Panc1 (cell line): ENCODE data around the gene EMID1. TPM values are rescaled to one million over a fixed set of nuclear protein-coding genes. Genes with fewer than 3 reads are reported as not detected.

Experiments
- ATAC-seq: fragments of 200-7000 bp; cut with Tn5 transposase; 2 replicates; pipeline ENCODE4 v1.9.1; 2020; ENCODE audit warnings: mild to moderate bottlenecking, moderate library complexity
- BruUV-seq: library from RNA; stranded (reverse); fragments of 400-500 nt; replicated peaks from 2 replicates; lab custom pipeline; 2021; lab: Mats Ljungman, UMichigan
- CTCF ChIA-PET: fragments of 300-600 bp; sonication (Branson Sonifier 250); formaldehyde crosslinking; loops from one replicate; lab custom pipeline; 2022; ENCODE audit warnings: antibody characterized with exemption; lab: Charles Lee
- POLR2A ChIA-PET: fragments of 300-600 bp; sonication (Branson Sonifier 250); formaldehyde crosslinking; loops from one replicate; lab custom pipeline; 2022; ENCODE audit warnings: antibody characterized with exemption; lab: Charles Lee
- DNase-seq: peaks from one replicate; pipeline ENCODE4 v3.0.0-alpha.2; 2010; ENCODE audit warnings: low read depth, low spot score
- H3K27ac ChIP-seq: 2 replicates; pipeline ENCODE4 v1.5.1; 2011; ENCODE audit warnings: mild to moderate bottlenecking, low read length, inconsistent platforms
- H3K27me3 ChIP-seq: fragments of 200-500 bp; sonication (Bioruptor generic); 2 replicates; pipeline ENCODE4 v1.6.0; 2014; ENCODE audit warnings: low read length, inconsistent platforms; ENCODE audit not compliant: control insufficient read depth, insufficient read depth
- H3K36me3 ChIP-seq: fragments of 200-500 bp; sonication (Bioruptor generic); 2 replicates; pipeline ENCODE4 v1.5.1; 2014; ENCODE audit warnings: inconsistent platforms, mild to moderate bottlenecking, low read length, moderate library complexity; ENCODE audit not compliant: control insufficient read depth, insufficient read depth
- H3K4me1 ChIP-seq: 2 replicates; pipeline ENCODE4 v1.5.1; 2011; ENCODE audit warnings: inconsistent platforms, mild to moderate bottlenecking, low read length, moderate library complexity; ENCODE audit not compliant: control insufficient read depth, insufficient read depth
- H3K4me3 ChIP-seq, 2 experiments: 2 replicates each; pipeline ENCODE4 v1.5.1; 2011 to 2012; ENCODE audit warnings: low read depth in 2 of 2, low read length in 2 of 2, mild to moderate bottlenecking in 2 of 2, inconsistent platforms in 1 of 2, moderate library complexity in 1 of 2
- H3K9me3 ChIP-seq: fragments of 200-500 bp; sonication (Bioruptor generic); 2 replicates; pipeline ENCODE4 v1.5.1; 2014; ENCODE audit warnings: low read depth, mild to moderate bottlenecking, inconsistent platforms, low read length, moderate library complexity; ENCODE audit not compliant: control insufficient read depth, insufficient read depth
- POLR2AphosphoS5 ChIP-seq: IDR thresholded peaks from 2 replicates; pipeline ENCODE4 v1.6.1; 2012; ENCODE audit warnings: mild to moderate bottlenecking, low read depth, low read length, moderate library complexity
- SIN3A ChIP-seq: IDR thresholded peaks from 2 replicates; pipeline ENCODE4 v1.6.1; 2012; ENCODE audit warnings: low read depth, mild to moderate bottlenecking, low read length, moderate library complexity, borderline replicate concordance; ENCODE audit not compliant: insufficient read depth
- TCF7L2 ChIP-seq: IDR thresholded peaks from 2 replicates; pipeline ENCODE4 v1.6.1; 2011; ENCODE audit warnings: mild to moderate bottlenecking, low read depth, low read length, inconsistent platforms
- in situ Hi-C: cut with HindIII; loops from 2 replicates; pipeline ENCODE4 v1.10.0; 2016; ENCODE audit warnings: low sequenced_read_pairs, low pct_unique_long_range_greater_than_20kb
- intact Hi-C: fragments of 100-400 bp; cut with micrococcal nuclease; formaldehyde crosslinking; loops from one replicate; pipeline ENCODE4 v1.10.0; 2022; ENCODE audit not compliant: unreplicated experiment
- total RNA-seq: library from RNA; stranded (reverse); gene quantifications from one replicate; pipeline ENCODE4 v1.2.1, GENCODE V29; 2021; ENCODE audit not compliant: unreplicated experiment
- TF ChIP-seq, protein P1 (sequence below), 2 experiments: IDR thresholded peaks; 2 replicates each; pipeline ENCODE4 v1.6.1; 2011 to 2012; ENCODE audit warnings: low read depth in 2 of 2, control low read depth in 1 of 2, low read length in 1 of 2, mild to moderate bottlenecking in 1 of 2, moderate library complexity in 1 of 2; ENCODE audit not compliant: insufficient read depth in 1 of 2
- TF ChIP-seq, protein P2 (sequence below): fragments of 450-650 bp; IDR thresholded peaks from 2 replicates; pipeline ENCODE4 v1.5.1; 2017; ENCODE audit warnings: mild to moderate bottlenecking

The EMID1 gene
- total RNA-seq, 1 experiment from 2014 or later: 1.1 TPM

DNA sequence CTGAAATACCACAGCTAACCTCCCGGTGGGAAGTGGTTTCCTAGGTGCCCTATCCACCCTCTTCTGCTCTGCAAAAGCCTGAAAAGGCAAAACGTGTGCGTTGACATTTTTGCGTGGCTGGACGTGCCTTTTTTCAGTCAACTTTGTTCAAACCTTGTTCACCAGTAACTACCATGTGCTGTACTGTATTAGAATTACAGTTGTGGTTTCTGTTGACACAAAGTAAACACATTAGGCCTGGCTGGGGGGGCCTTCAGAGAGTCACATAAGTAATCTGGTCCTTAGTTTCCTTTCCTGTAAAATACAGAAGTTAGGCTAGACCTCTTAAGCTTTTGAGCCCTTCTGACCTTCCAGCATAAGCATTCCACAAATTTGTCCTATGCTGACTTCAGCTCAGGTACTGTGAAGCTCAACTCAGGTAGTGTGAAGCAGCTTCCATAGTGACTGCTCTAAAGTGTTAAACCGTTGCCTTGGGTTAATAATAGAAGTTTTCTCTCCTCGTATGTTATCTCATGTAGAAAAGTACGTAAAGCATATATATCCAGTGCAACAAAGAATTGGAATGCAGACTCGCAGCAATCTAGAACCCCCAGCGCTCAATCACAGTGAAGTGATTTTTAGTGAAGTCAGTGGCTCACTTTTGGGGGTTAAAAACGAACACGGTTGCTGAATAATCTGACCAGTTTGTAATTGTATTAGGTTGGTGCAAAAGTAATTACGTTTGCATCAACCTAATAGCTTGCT lies 64.2 kb downstream of the EMID1 start:
- no TSS peak for BruUV-seq
- peaks cover 50% of the 10 kb centered on the region for H3K36me3 ChIP-seq
- no peaks in the 10 kb centered on the region for H3K27me3 ChIP-seq
- in situ Hi-C loops: no loop called here
- TF ChIP-seq, protein P1, sequence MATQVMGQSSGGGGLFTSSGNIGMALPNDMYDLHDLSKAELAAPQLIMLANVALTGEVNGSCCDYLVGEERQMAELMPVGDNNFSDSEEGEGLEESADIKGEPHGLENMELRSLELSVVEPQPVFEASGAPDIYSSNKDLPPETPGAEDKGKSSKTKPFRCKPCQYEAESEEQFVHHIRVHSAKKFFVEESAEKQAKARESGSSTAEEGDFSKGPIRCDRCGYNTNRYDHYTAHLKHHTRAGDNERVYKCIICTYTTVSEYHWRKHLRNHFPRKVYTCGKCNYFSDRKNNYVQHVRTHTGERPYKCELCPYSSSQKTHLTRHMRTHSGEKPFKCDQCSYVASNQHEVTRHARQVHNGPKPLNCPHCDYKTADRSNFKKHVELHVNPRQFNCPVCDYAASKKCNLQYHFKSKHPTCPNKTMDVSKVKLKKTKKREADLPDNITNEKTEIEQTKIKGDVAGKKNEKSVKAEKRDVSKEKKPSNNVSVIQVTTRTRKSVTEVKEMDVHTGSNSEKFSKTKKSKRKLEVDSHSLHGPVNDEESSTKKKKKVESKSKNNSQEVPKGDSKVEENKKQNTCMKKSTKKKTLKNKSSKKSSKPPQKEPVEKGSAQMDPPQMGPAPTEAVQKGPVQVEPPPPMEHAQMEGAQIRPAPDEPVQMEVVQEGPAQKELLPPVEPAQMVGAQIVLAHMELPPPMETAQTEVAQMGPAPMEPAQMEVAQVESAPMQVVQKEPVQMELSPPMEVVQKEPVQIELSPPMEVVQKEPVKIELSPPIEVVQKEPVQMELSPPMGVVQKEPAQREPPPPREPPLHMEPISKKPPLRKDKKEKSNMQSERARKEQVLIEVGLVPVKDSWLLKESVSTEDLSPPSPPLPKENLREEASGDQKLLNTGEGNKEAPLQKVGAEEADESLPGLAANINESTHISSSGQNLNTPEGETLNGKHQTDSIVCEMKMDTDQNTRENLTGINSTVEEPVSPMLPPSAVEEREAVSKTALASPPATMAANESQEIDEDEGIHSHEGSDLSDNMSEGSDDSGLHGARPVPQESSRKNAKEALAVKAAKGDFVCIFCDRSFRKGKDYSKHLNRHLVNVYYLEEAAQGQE (IDR thresholded peaks at IDR 0.05; ENCODE audit: insufficient read depth in 1 of 2, low read depth in 2 of 2, low read length in 1 of 2): no peak
- TF ChIP-seq TCF7L2: no peak
- no peak for TF ChIP-seq SIN3A
- TF ChIP-seq, protein P2, sequence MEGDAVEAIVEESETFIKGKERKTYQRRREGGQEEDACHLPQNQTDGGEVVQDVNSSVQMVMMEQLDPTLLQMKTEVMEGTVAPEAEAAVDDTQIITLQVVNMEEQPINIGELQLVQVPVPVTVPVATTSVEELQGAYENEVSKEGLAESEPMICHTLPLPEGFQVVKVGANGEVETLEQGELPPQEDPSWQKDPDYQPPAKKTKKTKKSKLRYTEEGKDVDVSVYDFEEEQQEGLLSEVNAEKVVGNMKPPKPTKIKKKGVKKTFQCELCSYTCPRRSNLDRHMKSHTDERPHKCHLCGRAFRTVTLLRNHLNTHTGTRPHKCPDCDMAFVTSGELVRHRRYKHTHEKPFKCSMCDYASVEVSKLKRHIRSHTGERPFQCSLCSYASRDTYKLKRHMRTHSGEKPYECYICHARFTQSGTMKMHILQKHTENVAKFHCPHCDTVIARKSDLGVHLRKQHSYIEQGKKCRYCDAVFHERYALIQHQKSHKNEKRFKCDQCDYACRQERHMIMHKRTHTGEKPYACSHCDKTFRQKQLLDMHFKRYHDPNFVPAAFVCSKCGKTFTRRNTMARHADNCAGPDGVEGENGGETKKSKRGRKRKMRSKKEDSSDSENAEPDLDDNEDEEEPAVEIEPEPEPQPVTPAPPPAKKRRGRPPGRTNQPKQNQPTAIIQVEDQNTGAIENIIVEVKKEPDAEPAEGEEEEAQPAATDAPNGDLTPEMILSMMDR: no peak
- TF ChIP-seq POLR2AphosphoS5: no peak; the same call in 1 of the 2 replicates
- H3K9me3 ChIP-seq: no peaks in the 10 kb centered on the region
- POLR2A ChIA-PET: no interaction called here
- intact Hi-C loops: no loop called here
- CTCF ChIA-PET: no interaction called here
- DNase-seq (no peak), ATAC-seq (no peak)
- H3K4me3 ChIP-seq: peak overlapping the region; percentile 91 to 98
- H3K4me1 ChIP-seq: peaks cover 34% of the 10 kb centered on the region
- peak overlapping the region; percentile 98 for H3K27ac ChIP-seq

DNA sequence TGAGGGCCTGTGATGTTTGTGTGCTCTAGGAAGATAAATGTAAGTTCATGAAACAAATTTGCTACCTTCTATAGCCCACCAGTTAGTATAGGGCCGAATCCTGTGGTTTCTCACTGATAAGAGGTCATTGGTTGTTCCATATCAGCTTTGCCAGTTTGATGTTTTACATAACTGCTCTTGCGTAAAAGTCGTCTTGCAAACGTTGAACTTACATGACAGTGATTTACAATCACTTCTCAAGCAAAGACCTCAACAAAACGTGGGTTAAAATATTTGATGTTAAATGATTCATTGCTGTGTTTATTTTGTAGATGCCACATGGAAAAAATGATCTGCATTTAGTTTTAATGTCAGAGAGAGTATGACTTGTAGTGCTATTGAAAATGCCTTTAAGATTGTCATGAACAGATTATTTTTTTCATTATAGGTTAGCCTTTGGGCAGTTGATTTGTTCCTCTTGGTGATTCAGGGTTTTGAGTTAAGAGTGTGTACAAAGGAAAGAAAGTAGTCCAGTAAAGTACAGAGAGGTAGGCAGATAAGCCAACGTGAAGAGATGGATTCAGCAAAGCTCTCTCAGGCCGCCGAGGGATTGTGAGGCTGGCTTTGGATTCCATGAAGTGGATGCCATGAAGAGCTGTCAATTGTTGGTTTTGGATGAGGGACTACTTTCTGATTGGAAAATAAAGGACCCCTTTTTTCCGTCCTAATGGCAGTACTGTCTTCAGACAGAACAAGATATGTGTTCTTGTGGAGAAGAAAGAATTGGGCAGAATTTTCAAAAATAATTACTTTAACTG lies 65.0 kb downstream of the EMID1 start:
- DNase-seq (peak; percentile 12), ATAC-seq (no peak)
- peak overlapping the region; percentile 91 to 98 for H3K4me3 ChIP-seq
- TF ChIP-seq, protein P2: no peak
- TF ChIP-seq SIN3A (no peak), POLR2AphosphoS5 (no peak), TCF7L2 (no peak)
- TF ChIP-seq, protein P1 (IDR thresholded peaks at IDR 0.05; ENCODE audit: insufficient read depth in 1 of 2, low read depth in 2 of 2, low read length in 1 of 2): no peak
- in situ Hi-C loops (no loop called here), intact Hi-C loops (no loop called here)
- H3K9me3 ChIP-seq: no peaks in the 10 kb centered on the region
- H3K27me3 ChIP-seq: no peaks in the 10 kb centered on the region
- H3K27ac ChIP-seq: peak overlapping the region; percentile 98
- CTCF ChIA-PET: no interaction called here
- H3K36me3 ChIP-seq: peaks cover 58% of the 10 kb centered on the region
- no TSS peak for BruUV-seq
- H3K4me1 ChIP-seq: peaks cover 34% of the 10 kb centered on the region
- POLR2A ChIA-PET: no interaction called here
